Nephron progenitor cell (in vitro differentiated cells): ENCODE measurements around the gene RFFL.

Experiments used
- DNase-seq: peaks from one replicate; pipeline ENCODE4 v3.0.0; 2021
- H3K27ac Mint-ChIP-seq: 2 replicates; pipeline ENCODE4 v1.8.0; 2021; ENCODE audit warnings: mild to moderate bottlenecking, moderate library complexity, mixed read lengths
- H3K27me3 Mint-ChIP-seq: 2 replicates; pipeline ENCODE4 v1.8.0; 2021; ENCODE audit warnings: mild to moderate bottlenecking, low read depth, mixed read lengths; ENCODE audit not compliant: poor library complexity
- H3K36me3 Mint-ChIP-seq: 2 replicates; pipeline ENCODE4 v1.8.0; 2021; ENCODE audit warnings: low read depth, mixed read lengths
- H3K4me1 Mint-ChIP-seq: 2 replicates; pipeline ENCODE4 v1.8.0; 2021; ENCODE audit warnings: mixed read lengths
- H3K4me3 Mint-ChIP-seq: 2 replicates; pipeline ENCODE4 v1.8.0; 2021; ENCODE audit warnings: mild to moderate bottlenecking, moderate library complexity, mixed read lengths
- H3K9me3 Mint-ChIP-seq: 2 replicates; pipeline ENCODE4 v1.8.0; 2021; ENCODE audit warnings: mild to moderate bottlenecking, moderate library complexity, mixed read lengths
- TF ChIP-seq, protein P1 (sequence below): fragments of 200-600 bp; sonication (generic); IDR thresholded peaks from 2 replicates; pipeline ENCODE4 v1.5.0; 2021; ENCODE audit warnings: antibody characterized with exemption

RFFL gene

DNA sequence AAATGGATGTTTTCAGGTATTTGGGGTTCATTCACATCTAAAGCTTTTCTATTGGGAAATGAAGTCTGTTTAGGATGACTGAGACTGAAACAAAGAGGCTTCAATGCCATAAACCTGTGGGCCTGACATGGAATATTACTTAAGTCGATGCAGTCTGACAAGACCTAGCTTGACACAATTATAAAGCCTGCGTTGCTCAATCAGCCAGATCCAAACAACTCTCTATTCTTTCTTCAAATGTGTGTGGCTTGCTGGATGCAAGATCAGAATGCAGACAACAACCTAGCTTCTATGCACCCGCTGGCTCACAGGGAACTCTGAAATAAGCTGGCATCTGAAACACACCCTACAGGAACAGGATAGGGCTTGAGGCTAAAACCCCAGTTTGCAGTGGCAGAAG, 40.0 kb downstream of the RFFL start:
- TF ChIP-seq, protein P1, sequence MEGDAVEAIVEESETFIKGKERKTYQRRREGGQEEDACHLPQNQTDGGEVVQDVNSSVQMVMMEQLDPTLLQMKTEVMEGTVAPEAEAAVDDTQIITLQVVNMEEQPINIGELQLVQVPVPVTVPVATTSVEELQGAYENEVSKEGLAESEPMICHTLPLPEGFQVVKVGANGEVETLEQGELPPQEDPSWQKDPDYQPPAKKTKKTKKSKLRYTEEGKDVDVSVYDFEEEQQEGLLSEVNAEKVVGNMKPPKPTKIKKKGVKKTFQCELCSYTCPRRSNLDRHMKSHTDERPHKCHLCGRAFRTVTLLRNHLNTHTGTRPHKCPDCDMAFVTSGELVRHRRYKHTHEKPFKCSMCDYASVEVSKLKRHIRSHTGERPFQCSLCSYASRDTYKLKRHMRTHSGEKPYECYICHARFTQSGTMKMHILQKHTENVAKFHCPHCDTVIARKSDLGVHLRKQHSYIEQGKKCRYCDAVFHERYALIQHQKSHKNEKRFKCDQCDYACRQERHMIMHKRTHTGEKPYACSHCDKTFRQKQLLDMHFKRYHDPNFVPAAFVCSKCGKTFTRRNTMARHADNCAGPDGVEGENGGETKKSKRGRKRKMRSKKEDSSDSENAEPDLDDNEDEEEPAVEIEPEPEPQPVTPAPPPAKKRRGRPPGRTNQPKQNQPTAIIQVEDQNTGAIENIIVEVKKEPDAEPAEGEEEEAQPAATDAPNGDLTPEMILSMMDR: no peak
- Mint-ChIP-seq H3K36me3 (no peaks in the 10 kb centered on the region), H3K4me1 (peaks cover 5% of the 10 kb centered on the region), H3K4me3 (no peak overlapping the region), H3K27me3 (no peaks in the 10 kb centered on the region), H3K27ac (no peak overlapping the region), H3K9me3 (no peaks in the 10 kb centered on the region)
- no peak for DNase-seq

DNA sequence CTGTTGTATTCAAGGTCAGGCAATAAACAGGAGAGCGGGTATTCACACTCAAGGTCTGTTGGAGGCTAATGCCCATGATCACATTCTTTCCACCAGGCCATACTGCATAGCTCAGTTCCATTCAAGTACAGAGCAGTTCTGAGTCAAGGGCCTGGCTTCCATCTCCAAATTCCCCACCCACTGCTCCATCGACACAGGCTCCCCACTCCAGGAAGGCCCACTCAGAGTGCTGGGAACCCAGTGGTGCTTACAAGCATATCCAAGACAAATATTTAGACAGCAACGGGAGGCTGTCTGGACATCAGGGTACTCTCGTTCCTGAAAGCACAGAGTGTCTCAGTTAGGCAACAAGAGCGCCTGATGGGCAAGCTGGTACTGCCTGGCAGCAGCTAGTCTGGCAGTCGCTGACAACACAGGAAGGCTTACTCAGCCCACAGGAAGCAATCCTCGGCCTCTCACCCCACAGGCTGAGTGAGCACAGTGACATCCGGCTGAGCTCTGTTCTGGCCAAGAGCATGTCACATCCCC, 40.9 kb downstream of the RFFL start:
- H3K36me3 Mint-ChIP-seq: no peaks in the 10 kb centered on the region
- no peaks in the 10 kb centered on the region for H3K27me3 Mint-ChIP-seq
- TF ChIP-seq, protein P1: no peak
- H3K4me3 Mint-ChIP-seq: no peak overlapping the region
- H3K27ac Mint-ChIP-seq: peak overlapping the region; percentile 32
- H3K4me1 Mint-ChIP-seq: peaks cover 5% of the 10 kb centered on the region
- no peaks in the 10 kb centered on the region for H3K9me3 Mint-ChIP-seq
- no peak for DNase-seq

DNA sequence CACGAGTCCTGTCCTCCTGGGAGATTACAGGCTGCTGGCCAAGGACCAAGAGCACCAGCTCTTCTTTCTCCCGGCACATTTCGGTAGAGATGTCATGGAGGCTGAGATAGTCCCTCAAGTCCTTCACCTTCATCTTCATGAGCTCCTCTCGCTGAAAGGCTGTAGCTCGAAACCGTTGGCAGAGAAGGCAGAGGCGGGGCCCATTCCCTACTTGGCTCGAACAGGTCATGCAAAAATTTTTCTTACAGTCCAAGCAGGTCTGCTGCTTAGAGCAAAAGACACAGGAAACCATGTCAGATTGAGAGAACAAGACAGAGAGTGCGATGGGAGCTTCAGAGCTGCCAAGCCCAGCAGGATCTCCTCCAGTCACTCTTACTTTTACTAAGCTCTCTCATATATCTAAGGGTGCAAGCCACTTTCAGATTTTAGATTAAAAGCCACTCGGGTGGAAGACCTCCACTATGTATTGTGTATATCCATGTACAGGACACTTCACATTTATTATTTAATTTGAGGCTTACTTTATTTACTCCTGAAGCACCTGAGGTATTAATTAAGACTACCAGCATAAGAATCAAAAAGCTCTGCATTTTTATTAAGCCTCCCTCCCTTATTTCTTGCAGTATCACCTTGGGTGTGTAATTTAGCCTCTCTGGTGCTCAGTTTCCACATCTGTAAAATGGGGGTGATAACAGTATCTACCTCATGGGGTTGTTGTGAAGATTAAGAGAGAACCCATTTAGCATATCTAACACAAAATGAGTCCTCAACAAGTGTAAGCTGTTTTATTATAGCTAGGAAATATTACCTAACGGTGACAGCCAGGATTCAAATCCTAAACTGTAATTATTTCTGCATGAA, 41.8 kb downstream of the RFFL start:
- Mint-ChIP-seq H3K9me3 (no peaks in the 10 kb centered on the region), H3K27ac (no peak overlapping the region), H3K4me3 (no peak overlapping the region), H3K36me3 (no peaks in the 10 kb centered on the region), H3K4me1 (peaks cover 5% of the 10 kb centered on the region), H3K27me3 (no peaks in the 10 kb centered on the region)
- no peak for DNase-seq
- TF ChIP-seq, protein P1: no peak

DNA sequence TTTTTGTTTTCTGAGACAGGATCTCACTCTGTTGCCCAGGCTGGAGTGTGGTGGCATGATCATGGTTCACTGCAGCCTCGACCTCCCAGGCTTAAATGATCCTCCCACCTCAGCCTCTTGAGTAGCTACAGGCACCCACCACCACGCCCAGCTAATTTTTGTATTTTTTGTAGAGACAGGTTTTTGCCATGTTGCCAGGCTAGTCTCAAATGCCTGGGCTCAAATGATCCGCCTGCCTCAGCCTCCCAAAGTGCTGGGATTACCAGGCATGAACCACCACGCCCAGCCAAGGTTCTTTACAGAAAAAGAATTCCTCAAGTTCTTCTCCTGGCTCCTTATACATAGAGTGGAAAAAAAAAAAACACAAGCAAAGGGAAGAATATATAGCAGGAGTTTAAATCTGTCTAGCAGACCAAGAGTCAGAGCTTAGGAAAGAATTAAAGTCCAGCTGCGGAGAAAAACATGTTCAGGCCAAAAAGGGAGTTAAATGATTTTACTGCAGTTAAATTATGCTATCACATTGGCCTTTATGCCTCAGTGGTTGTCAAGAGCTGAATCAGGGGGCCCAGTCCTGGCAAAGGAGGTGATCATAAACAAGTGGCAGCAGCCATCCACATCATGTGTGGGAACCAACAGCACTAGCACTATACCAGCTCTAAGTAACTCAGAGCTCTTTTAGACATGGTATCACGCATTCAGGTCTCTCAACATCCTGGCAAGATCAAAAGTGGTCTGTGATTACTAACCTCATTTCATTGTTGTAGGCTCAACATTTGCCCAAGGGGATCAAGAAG, 43.9 kb downstream of the RFFL start:
- H3K27me3 Mint-ChIP-seq: no peaks in the 10 kb centered on the region
- H3K36me3 Mint-ChIP-seq: no peaks in the 10 kb centered on the region
- no peak overlapping the region for H3K4me3 Mint-ChIP-seq
- peaks cover 5% of the 10 kb centered on the region for H3K4me1 Mint-ChIP-seq
- TF ChIP-seq, protein P1: no peak
- H3K9me3 Mint-ChIP-seq: no peaks in the 10 kb centered on the region
- H3K27ac Mint-ChIP-seq: peak overlapping the region; percentile 66
- no peak for DNase-seq

DNA sequence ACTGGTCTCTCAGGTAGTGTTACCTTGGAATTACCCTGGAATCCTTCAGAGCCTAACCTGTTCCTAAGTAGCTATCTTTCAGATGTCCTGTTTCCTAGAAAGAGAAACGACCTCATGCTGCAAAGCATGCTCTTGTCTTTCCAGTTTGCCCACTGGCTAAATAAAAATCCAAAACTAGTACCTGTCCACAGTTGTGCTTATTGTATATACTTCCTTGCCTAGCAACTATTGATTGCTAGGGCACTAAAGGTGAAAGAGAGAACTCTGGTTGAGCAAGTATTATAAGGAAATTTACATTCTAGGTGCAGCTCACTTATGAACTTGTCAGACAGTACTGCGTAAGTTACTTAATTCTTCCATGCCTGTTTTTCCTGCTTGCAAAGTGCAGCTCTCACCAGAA, 44.7 kb downstream of the RFFL start:
- H3K4me1 Mint-ChIP-seq: peaks cover 5% of the 10 kb centered on the region
- no peak for DNase-seq
- H3K9me3 Mint-ChIP-seq: no peaks in the 10 kb centered on the region
- H3K27me3 Mint-ChIP-seq: no peaks in the 10 kb centered on the region
- H3K4me3 Mint-ChIP-seq: no peak overlapping the region
- no peak overlapping the region for H3K27ac Mint-ChIP-seq
- TF ChIP-seq, protein P1: no peak
- no peaks in the 10 kb centered on the region for H3K36me3 Mint-ChIP-seq
